Body of pancreas (tissue), 4 donors: ENCODE measurements around the gene OSBPL10.

Experiments used
- POLR2A ChIP-seq, 3 donors: fragments of 450-650 bp; IDR thresholded peaks; one replicate each; pipeline ENCODE4 v1.6.1; 2016; ENCODE audit warnings: antibody characterized with exemption in 3 of 3, mild to moderate bottlenecking in 2 of 3
- TF ChIP-seq, protein P1 (sequence below), 7 experiments: fragments of 450-650 bp in 4 of 7; fragments of 200-600 bp in 3 of 7; sonication (generic) in 3 of 7; IDR thresholded peaks; one replicate each; pipeline ENCODE4 v1.5.1; 2016 to 2019; ENCODE audit warnings: antibody characterized with exemption in 7 of 7

DNA sequence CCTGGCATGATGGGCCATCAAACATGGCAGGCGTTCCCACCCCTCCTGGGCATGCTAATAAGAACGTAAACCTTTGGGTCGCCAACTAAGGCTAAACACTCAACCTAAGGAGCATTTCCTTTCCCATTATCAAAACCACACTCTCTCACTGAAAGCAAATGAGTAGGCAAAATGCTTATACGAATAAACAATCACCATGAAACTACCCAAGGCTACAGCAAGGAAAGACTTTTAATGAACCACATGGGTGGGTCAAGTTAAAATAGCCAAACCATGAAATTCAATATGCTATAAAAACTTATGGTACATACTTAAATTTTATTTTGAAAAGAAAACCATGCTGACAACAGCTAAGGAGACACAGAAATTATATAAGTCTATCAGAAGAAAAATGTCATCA, 180.6 kb downstream of the OSBPL10 start:
- TF ChIP-seq, protein P1, sequence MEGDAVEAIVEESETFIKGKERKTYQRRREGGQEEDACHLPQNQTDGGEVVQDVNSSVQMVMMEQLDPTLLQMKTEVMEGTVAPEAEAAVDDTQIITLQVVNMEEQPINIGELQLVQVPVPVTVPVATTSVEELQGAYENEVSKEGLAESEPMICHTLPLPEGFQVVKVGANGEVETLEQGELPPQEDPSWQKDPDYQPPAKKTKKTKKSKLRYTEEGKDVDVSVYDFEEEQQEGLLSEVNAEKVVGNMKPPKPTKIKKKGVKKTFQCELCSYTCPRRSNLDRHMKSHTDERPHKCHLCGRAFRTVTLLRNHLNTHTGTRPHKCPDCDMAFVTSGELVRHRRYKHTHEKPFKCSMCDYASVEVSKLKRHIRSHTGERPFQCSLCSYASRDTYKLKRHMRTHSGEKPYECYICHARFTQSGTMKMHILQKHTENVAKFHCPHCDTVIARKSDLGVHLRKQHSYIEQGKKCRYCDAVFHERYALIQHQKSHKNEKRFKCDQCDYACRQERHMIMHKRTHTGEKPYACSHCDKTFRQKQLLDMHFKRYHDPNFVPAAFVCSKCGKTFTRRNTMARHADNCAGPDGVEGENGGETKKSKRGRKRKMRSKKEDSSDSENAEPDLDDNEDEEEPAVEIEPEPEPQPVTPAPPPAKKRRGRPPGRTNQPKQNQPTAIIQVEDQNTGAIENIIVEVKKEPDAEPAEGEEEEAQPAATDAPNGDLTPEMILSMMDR (IDR thresholded peaks at IDR 0.05), result no peak
- TF ChIP-seq POLR2A (IDR thresholded peaks at IDR 0.05), result no peak
